ENCODE measurements around the gene PTPN18. TPM values are rescaled to one million over a fixed set of nuclear protein-coding genes. Genes with fewer than 3 reads are reported as not detected.
"Not testable (repeated sequence)": the region's sequence is repeated elsewhere in the genome, so short reads cannot be mapped to it uniquely, and the experiment has no call there.

Gene PTPN18
- total RNA-seq, 1 experiment from 2014 or later: 20.3 TPM

DNA sequence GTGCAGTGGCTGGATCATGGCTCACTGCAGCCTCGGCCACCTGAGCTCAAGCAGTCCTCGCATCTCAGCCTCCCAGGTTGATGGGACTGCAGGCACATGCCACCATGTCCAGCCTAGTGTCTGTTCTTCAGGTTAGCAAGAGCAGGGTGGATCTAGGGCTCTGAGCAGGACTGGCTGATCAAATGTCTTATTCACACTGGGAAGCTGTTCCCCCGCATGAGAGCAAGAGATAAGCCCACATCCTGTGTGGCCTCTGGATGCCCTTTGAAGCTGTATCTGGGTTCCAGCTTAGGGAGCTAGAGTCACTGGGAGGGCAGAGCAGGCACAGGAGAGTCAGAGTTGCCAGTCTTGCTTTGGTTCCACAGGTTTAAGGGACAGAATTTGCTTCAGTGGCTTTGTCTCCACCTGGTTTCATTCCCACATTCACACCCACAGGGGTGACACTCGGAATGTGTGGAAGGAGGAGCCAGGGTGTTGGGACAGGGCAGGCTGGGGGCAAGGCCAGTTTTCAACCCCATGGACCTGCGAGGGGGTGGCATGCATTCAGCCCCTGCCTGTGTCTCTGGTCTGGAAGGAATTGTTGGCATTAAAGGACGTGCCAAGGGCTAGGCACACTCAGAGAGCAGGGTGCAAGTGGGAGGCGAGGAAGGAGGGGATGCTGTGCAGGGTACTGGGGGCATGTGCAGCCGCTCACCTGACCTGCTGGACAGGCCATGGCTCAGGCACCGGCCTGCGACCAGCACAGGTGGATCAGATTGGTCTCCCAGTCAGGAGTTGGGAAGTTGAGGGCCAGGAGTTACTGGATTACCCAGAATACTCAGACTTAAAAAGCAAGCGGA, 24.5 kb downstream of the PTPN18 start:
- peak; percentile 34 for DNase-seq (ENCODE audit: low read depth)

DNA sequence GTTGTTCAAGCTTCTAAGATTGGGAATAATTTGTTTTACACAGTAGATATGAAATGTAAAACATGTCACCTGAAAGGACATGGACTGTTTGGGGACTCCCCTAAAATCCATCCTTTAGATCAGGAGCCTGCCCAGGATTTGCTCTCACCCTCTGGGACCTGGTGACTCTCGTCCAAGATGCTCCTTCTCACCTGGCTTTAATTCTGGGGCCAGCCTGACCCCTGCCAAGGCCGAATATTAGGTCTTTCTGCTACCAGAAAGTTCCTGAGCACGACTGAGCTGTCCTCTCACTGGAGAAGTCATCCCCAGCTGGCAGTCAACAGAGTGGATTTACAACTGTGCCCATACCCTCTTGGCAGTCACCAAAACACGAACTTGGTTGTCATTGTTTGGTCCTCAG, 25.3 kb downstream of the PTPN18 start:
- DNase-seq (ENCODE audit: low read depth): no peak

DNA sequence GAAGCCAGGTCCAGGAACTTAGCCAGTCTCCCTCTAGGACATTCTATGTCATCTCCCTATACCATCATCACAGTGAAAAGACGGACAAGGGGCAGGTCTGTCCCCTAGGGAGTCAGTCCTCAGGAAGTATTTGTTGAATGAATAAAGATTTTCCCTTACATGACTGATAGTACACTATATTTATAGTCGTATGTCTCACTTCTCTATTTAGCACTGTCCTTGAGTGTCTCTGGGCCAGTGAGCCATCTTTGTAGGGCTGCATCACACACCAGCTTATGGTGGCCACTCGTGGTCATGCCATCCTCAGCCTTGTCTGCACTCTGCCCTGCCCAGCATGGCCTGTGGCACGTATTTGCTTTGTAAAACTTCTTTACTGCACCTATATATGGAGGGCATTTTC, 25.8 kb downstream of the PTPN18 start:
- no peak for DNase-seq (ENCODE audit: low read depth)

DNA sequence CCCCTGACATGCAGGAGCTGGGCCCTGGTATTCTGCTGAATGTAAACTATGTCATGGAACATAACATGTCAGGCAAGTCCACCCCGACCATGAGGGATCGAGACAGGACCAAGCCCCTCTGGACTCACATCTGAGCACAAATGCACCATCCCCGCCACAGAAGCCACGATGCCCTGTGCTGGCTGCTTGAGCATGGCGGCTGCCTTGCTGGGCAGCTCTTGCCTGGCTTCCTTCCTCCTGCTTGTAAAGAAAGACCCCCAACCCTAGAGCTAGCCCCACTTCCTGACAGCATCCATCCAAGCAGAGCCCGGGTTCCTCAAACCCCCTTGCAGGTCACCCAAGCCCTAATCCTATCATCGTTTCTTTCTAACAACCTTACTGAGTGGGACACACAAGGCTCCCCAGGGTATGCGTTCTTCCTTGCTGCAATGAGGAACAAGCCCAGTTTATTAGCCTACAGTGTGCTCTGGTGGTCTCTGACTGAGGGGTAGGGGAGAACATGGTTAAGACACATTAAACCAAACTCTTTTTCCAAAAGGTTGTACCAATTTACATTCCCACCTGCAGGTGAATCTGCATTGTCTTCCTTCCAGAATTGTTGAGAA, 26.6 kb downstream of the PTPN18 start:
- DNase-seq (ENCODE audit: low read depth): no peak

DNA sequence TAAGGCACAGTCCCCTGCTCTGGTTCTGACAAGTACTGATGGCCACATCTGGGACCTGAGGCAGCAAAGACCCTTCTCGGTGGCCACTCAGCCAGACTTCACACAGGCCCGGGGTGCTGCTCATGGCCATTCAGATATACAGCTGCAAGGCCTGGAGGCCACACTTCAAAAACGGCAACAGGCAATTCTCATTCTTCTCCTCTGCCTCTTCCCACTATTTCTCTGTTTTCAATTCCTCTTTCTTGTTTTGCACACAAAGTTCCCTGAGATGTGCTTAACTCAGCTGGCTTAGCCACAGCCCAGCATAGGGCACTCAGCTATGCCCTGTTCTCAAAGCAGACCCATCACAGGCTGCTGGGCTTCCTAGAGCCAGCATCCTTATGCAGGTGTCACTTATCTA, 29.9 kb downstream of the PTPN18 start:
- no peak for DNase-seq (ENCODE audit: low read depth)

DNA sequence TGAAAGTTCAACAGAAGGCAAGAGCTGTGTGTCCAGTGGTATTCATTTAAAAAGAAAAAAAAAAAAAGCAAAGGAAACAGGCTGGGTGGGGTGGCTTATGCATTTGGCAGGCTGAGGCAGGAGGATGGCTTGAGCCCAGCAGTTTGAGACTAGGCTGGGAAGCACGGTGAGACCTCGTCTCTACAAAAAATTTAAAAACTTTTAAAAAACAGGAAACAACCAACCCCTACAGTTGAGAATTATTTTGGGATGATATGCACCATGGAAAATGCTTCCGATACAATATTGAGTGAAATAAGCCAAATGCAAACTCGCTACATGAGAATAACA, 31.2 kb downstream of the PTPN18 start:
- DNase-seq (ENCODE audit: low read depth): no peak

DNA sequence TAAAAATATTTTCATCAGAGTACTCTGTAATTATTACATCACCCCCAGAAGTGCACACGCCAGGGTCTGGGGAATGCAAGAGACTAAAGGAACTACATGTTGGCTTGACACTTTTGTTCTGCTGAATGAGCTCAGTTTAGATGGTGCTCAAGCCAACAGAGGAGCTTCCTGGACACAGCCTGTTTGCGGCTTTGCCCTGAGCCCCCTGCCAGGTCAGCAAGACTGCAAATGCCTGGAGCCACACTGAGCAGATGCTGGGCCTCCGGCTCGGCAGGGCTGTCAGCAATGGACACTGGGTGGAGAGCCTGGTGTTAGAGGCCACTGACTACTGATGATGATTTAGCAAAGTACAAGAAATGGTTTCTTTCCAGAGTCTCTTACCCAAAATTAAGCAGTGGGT, 31.9 kb downstream of the PTPN18 start:
- no peak for DNase-seq (ENCODE audit: low read depth)

DNA sequence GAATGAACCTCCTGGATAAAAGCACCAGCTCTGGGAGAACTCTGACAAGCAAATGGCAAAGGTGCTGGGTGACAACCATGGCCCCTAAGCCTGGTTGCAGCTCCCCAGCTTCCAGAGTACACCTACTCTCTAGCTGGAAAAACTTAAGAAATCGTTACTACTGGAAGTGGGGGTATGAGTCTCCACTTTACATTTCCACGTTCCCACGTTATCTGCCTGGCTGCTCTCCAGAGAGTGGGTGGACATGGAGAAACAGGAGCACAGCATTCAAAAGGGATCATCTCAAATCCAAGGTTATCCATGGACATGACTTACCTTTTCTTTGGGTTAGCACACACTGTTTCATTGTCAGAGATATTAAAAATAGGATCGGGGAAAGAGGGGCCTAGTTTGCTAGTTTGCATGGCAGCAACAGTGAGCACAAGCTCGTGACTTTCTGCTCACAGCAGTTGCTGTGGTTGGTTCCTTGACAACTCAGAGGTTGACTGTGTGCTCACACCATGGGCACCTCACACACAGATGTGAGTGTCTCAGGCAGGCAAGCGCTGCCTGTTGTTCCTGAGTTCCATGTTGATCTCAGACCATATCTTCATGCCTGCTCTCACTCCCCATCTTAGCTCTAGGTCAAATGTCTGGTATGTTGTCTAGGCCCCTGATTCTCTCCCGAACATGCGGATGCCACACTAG, 32.5 kb downstream of the PTPN18 start:
- no peak for DNase-seq (ENCODE audit: low read depth)

DNA sequence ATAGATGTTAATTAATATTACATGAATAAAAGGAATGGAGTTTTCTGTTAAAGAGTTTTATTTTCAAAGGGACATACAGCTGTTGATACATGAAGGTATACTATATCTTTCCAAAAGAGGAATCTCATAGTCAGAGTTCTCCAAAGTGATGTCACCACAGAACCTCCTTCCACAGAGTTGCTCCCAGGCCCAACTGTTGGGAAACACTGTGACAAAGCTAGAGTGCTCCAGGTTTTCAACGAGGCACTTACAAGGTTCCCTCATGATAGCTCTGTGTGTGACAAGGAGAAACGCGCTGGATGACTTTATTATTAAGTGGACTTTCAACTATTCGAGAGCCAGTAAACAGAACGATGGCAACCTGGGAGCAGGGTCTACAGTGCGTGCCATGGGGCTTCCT, 33.5 kb downstream of the PTPN18 start:
- DNase-seq (ENCODE audit: low read depth): no peak

DNA sequence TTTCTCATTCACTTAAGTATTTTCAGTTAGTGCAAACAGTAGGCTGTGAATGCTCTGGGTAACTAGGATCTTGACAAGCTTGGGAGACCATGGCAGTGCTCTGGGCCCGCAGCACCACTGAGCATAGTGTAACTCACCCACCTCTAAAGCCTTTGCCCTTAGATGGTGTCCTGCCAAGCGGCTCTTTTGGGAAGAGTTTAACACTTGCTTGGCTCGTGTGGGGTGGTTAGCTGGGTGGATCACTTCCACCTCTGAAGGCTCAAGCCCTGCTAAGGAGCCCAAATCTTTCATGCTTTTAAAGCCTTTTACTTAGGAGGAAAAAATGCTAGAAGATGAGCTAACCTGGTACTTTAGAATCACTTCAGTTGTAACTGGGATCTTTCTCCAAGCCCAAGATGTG, 33.9 kb downstream of the PTPN18 start:
- DNase-seq (ENCODE audit: low read depth): no peak

DNA sequence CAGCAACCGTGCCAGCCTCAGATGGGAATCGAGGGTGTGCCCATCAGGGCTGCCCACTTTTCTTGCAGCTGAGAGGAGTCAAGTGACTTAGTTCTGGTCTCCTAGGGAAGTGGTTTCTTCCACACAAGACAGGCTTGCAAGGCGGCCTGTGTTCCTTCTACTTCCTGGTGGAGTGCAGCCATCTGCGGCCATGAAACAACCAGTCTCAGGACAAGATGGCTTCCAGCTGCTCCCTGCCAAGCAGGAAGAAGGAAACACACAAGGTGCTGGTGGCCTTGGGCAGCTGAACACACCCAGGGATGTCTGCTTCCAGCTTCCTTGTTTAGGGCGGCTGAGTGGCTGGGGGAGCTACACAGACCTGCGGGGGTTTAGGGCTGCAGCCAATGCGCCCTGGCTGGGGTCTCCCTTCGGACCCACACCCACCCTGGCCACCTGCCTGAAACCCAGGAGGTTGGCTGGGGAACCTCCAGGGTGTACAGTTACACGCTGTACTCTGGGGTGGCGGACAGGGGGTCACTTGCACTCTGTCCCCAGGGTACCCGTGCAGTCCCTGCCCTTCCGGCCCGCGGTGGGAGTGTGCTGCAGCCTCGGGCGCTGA, 34.7 kb downstream of the PTPN18 start:
- no peak for DNase-seq (ENCODE audit: low read depth)

DNA sequence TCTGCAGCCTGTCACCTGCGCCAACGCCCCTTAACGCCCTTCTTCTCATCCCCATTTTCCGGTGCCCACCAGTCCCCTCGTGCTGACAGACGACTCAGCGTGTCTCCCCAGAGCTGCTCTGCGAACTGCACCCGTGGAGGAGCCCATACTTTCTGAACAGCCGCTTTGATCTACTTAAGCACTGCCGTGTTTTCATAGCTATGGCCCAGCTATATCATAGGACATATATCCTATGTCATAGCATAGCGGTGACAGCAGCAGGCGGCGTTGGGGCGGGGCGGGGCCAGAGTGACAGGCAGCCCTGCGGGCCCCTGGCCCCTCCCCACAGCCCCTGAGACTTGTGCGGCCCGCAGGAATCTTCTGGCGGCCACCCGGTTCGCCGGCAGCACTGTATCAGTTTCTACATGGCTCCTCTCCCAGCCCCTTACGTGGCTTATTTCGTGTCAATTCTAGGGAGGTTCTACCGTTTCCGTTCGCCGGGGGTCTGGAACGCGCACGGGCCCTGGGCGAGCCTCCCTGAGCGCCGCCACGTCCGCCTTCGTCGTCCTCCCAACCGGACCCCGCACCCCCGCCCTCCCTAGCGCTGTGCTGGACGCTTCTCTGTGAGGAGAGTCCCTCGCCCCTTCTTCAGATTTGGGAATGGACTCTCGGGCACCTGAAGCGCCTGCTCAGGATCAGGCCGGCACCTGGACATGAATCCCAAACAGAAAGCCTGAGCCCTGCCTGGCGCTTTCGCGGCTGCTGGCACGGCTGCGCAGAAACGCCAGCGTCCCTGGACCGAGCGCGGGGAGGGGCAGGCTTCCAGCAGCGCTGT, 35.4 kb downstream of the PTPN18 start:
- peak; percentile 56 for DNase-seq (ENCODE audit: low read depth)

DNA sequence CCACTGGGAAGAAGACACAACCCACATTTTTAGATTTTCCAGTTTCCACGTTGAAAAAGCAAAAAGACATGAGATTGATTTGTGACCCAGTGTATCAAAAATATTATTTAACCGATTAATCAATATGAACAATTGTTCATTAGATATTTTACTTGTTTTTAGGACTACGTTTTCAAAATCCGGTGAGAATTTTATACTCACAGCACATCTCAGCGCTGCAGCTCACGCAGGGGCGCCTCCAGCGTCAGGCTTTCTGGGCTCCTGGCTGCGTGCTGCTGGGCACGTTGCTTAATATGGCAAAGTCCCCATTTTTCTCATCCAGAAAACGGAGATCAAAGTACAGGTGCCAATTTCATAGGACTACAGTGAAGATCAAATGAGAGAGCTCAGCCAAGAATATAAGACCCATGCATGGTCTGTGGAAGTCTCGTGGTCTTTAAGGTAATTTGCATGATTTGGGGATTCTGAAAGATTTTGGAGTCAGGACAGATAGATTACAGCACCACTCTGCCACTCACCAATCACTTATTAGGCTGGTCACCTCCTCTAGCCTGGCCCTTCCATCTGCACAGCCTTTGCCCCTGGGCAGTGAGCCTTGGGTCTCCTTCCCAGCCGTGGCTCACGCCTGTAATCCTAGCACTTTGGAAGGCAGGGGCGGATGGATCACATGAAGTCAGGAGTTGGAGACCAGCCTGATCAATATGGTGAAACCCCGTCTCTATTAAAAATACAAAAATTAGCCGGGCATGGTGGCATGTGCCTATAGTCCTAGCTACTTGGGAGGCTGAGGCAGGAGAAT, 36.2 kb downstream of the PTPN18 start:
- DNase-seq (ENCODE audit: low read depth): no peak

DNA sequence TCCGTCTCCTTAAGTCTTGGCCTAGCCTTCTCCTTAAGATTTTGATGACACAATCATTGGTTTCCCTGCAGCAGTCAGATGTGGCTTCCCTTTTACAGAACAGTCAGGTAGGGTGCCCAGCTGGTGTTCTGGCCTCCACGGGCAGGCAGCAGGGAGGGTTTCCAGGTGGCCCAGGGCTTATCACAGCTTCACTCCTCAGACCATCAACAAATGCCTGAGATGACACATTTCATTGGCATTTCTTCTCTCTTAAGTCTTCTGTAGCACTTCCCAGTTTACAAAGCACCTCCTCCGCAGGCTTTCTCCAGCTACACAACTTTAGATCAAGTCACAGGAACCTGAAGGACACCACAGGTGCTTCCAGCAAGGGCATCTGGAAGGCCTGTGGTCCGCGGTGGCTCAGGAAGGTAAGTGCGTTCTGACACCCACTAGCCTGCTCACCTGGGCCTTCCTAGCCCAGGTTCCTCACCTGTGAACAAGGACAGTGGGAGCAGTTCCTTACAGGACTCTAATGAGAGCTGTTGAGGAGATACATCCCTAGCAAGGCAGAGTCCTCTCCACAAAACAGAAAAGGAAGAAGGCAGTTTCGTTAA, 37.6 kb downstream of the PTPN18 start:
- peak; percentile 31 for DNase-seq (ENCODE audit: low read depth)

DNA sequence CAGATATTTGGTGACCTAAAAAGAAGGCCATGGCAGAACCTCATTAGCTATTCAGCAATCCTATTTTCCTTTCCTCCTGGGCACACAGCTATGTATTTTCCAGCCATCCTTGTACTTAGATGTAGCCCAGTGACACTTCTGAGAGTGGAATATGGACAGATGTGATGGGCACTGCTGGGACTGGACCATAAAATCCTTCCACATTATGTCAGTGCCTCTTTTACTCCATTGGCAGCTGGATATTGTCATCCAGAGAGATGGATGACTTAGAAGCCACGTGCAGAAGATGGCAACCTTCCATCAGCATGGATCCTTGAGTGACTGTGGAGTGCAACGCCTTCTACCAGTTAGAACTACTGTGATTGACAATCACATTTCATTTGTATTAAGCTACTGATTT, 50.4 kb downstream of the PTPN18 start:
- DNase-seq (ENCODE audit: low read depth): not testable (repeated sequence)

DNA sequence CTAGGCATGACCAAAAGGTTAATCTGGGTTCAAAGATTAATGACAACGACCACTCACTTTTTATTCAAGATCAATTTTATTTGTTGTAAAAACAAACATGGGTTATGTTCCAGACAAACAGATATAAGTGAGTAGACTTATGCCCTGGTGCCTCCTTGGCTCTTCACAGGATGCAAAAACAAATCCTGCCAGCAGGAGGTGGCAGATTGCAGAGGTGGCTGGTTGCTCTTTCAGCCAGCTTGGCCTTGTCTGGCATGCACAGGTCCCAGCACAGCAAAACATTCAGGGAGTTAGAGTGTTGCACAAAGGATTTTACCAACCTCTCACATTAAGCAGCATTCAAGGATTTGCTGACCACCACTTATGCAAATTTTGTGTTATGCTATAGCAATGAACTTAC, 60.8 kb downstream of the PTPN18 start:
- not testable (repeated sequence) for DNase-seq (ENCODE audit: low read depth)

DNA sequence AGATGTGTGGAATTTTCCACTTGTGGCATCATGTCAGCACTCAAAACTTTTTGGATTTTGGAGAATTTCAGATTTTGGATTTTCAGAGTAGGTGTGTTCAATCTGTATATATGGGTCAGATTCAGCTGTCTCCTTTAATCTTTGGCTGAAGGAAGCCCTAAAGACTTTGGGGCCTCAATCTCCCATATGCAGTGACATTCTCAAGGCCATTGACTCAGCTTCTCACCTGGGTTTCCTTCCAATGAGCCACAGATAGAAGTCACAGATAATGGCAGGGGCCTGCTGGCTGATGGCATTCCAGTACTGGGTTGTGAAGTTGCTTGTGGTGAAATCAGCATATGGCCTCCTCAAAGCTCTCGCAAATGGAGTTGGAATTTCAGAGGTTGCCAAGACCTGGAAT, 63.0 kb downstream of the PTPN18 start:
- not testable (repeated sequence) for DNase-seq (ENCODE audit: low read depth)
